Transverse colon (tissue), 3 donors: ENCODE data around the gene ABTB1.

ENCODE experiments used
- CTCF ChIP-seq, 5 experiments: fragments of 200-600 bp in 3 of 5; fragments of 450-650 bp in 2 of 5; sonication (generic) in 3 of 5; IDR thresholded peaks; 1 replicate in 2 of 5; 2 replicates in 3 of 5; pipeline ENCODE4 v1.5.1; 2016 to 2017; ENCODE audit warnings: antibody characterized with exemption in 5 of 5, inconsistent platforms in 3 of 5, mild to moderate bottlenecking in 2 of 5, moderate library complexity in 1 of 5
- EP300 ChIP-seq: sonication (generic); formaldehyde crosslinking; IDR thresholded peaks from one replicate; pipeline ENCODE4 v1.6.1; 2017; ENCODE audit warnings: antibody characterized with exemption, low read depth

- TF ChIP-seq CTCF (IDR thresholded peaks at IDR 0.05), result no peak
- TF ChIP-seq EP300, result no peak
These were observed 49.5 kb downstream of the ABTB1 start for GRCh38 chr3:127722091-127722784.
